Stimulated activated CD8-positive, alpha-beta memory T cell treated with anti-CD3 and anti-CD28 coated beads, Interleukin-7, amount 100 ng/mL, for 4 hours (primary cell): ENCODE results near the gene KDM6A.
"Not testable (repeated sequence)": the region's sequence is repeated elsewhere in the genome, so short reads cannot be mapped to it uniquely, and the experiment has no call there.

Experiments used
- DNase-seq, 2 donors: peaks; one replicate each; pipeline ENCODE4 v3.0.0-alpha.2; 2020; ENCODE audit warnings: low read depth in 2 of 2

The KDM6A gene

GRCh38 chrX:44922980-44923379, 50.0 kb downstream of the KDM6A start:
- no peak for DNase-seq

DNA sequence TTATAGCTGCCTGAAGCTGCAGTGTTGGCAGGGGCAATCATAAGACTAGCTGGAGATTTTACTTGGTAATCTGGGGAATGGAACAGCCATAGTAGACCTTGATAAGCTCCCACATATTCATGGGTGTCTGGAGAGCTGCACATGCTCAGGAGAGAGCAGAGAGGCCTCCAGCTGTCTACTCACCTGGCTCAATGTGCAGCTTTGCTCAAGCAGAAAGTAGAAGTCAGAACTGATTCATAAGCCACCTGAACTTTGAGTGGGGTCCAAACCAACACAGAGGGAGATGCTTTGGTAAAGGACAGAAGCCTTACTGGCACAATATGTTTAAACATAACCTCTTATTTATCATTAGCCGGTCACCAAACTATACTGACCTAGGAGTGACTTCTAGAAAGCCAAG, 54.4 kb downstream of the KDM6A start:
- DNase-seq: no peak

GRCh38 chrX:44931441-44931973, 58.5 kb downstream of the KDM6A start:
- DNase-seq: no peak

- no peak for DNase-seq
Observed at GRCh38 chrX:44935172-44935571, 62.2 kb downstream of the KDM6A start.

DNA sequence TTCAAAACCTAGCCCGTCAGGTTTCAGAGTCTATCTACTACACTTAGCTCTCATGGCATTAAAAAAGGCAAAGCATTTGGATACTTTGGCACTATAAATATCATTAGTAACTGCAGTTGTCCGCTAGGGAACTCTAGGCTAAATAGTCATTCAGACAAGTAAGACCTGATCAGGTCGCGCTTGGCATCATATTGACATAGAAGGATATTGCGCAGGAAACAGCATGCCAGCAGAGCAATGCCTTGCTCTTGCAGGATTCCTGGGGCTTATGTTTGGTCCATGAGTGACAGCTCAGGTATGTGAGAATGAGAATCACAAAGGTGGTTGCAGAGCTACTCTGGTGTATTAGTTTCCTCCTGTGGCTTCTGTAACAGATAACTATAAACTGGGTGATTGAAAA, 62.7 kb downstream of the KDM6A start:
- DNase-seq: no peak

DNA sequence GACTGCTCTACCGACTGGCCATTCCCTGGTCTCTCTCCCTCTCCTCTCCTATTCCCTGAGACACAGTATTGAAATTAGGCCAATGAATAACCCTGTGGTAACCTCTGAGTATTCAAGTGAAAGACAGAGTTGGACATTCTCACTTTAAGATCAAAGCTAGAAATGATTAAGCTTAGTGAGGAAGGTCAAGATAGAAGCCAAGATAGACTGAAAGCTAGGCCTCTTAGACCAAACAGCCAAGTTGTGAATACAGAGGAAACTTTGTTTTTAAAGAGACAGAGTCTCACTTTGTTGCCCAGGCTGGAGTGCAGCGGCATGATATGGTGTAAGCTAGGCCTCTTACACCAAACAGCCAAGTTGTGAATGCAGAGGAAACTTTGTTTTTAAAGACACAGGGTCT, 64.6 kb downstream of the KDM6A start:
- no peak for DNase-seq

DNA sequence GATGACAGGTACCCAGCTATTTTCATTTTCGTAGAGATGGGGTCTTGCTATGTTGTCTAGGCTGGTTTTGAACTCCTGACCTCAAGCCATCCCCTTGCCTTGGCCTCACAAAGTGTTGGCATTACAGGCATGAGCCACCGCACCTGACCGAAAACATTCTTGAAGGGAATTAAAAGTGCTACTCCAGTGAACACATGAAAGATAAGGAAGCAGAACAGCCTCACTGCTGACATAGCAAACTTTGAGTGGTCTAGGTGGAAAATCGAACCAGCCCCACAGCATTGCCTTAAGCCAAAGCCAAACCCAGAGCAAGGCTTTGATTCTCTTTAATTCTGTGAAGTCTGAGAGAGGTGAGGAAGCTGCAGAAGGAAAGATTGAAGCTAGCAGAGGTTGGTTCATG, 65.1 kb downstream of the KDM6A start:
- no peak for DNase-seq

GRCh38 chrX:44940541-44940940, 67.6 kb downstream of the KDM6A start:
- DNase-seq: not testable (repeated sequence)

DNA sequence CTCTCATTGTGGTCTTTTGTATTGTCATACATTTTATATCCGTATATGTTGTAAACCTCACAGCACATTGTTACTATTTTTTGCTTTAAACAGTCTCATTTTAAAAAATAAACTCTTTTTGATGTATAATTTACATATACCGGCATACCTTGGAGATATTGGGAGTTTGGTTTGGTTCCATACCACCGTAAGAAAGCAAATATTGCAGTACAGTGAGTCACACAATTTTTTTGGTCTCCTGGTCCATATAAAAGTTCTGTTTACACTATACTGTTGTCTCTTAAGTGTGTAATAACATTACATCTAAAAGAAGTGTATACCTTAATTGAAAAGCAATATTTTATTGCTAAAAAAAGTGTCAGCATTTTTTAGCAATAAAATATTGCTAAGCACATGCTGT, 70.0 kb downstream of the KDM6A start:
- no peak for DNase-seq

DNA sequence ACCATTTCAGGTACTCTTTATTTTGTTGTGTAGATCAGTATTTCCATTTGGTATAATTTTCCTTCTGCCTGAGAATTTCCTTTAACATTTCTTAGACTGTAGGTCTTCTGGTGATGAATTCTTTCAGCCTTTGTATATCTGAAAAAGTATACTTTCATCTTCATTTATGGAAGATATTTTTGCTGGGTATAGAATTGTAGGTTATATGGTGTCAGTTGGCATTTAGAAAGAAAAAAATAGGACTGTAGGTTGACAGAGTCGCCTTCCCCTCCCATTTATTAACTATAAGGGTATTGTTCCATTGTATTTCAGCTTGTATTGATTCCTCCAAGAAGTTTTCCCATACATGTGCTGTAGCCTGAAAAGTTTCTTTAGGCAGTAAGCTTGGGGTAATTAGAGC, 71.9 kb downstream of the KDM6A start:
- DNase-seq: no peak

GRCh38 chrX:44945736-44946135, 72.7 kb downstream of the KDM6A start:
- DNase-seq: no peak

- no peak for DNase-seq
Observed at GRCh38 chrX:44946771-44947170, 73.8 kb downstream of the KDM6A start.

DNA sequence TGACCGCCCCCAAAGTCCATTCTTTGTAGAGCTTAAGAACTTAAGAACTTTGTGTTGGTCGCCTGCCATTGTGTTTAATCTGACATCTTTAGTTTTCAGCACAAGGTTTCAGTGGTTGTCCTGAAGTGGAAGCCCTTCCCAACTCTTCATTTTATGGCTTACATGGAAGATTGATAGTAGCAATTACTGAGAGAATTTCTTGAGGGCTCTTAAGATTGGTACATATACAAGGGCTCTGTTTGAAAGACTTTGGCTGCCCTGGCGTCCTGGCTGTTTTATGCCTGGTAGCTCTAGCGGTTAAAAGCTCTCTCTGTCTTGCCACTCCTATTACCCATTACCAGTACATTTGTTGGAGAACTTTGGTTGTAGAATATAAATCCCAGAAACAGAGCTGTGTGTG, 75.0 kb downstream of the KDM6A start:
- no peak for DNase-seq

DNA sequence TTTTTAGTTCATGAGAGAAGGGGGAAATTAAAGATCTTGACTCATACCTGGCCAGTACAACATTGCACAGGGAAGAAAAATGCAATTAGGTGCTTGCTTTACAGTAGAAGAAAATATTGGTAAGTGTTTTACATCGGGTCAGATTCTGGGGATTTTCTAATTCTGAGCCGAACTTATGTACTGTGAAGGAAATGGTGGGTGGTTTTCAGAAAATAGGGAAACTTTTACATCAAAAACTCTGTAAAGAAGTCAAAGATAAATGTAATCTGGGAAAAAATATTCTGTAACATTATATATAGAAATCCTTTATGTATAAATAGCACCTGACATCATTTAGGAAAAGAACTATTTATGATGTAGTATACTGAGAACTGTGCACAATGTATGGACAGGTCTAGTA, 75.4 kb downstream of the KDM6A start:
- DNase-seq: no peak

- DNase-seq: no peak
Observed at GRCh38 chrX:44949125-44949524, 76.1 kb downstream of the KDM6A start.

DNA sequence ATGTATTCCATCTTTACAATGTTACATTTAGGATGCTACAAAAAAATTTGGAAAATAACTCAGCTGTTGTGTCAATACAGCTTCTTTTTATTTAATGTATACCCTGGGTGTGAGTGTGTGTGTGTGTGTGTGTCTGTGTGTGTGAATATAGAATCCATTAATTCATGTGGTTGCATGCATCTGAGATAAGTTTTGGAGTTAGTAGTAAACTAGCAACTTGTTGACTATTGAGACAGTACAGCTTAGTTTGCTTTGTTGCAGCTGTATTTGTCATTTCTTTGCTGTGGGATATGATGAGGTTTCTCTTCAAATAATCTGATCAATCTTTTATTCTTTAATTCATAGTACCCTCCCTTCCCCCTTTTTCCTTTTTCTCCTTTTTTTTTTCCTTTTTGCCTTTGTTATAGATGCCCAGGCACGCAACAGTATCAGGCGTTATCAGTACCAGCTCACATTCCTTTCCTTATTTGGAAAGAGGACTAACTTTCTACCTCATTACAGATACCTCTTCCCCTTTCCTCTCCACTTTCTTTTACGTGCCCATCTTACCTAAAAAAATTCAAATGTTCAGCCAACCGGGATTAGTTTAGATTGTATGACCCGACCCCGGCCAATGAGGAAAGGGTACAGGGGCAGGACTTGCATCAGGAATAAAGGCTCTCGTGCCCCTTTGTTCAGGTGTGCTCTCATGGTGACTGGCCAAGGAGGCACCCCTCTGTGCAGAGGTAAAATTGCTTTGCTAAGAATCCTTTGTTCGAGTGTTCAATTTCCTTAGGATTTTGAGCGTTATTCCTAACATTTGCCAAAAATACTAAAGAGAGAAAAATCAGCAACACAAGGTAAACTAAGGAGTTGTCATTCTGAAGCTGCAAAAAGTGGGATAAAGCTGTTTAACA, 77.7 kb downstream of the KDM6A start:
- DNase-seq: not testable (repeated sequence)

- no peak for DNase-seq
Observed at GRCh38 chrX:44951572-44952067, 78.6 kb downstream of the KDM6A start.

DNA sequence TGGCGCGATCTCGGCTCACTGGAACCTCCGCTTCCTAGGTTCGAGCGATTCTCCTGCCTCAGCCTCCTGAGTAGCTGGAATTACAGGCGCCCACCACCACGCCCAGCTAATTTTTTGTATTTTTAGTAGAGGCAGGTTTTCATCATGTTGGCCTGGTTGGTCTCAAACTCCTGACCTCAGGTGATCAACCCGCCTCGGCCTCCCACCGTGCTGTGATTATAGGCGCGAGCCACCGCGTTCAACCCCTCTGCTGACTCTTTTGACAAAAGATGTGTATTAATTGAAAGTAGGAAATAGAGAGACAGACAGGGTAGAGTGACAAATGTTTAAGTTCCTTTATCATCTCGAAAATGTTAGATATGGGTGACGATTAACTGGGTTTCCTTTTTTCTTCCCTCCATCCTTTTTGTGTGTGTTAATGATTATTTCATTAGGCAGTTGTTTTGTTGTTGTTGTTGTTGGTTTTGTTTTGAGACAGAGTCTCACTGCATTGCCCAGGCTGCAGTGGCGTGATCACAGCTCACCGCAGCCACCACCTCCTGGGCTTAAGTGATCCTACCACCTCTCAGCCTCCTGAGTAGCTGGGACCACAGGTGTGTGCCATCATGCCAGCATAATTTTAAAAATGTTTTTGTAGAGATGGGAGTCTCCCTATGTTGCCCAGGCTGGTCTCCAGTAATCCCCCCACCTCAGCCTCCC, 79.5 kb downstream of the KDM6A start:
- no peak for DNase-seq

GRCh38 chrX:44953734-44954502, 80.9 kb downstream of the KDM6A start:
- no peak for DNase-seq

GRCh38 chrX:44954562-44954961, 81.6 kb downstream of the KDM6A start:
- no peak for DNase-seq

DNA sequence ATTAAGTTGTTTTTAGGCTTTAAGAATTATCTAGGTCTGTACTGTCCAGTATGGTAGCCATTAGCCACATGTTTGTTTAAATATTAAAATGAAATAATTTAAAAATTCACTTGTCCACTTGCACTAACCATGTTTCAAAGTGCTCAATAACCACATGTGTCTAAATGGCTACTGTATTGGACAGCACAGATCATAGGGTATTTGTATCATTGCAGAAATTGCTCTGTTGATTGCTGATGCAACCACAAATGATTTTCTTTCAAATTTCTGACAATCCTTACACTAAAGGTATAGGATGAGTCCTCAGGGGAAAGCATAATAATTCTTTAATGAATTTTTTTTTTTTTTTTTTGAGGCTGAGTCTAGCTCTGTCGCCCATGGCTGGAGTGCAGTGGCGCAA, 84.9 kb downstream of the KDM6A start:
- DNase-seq: no peak

DNA sequence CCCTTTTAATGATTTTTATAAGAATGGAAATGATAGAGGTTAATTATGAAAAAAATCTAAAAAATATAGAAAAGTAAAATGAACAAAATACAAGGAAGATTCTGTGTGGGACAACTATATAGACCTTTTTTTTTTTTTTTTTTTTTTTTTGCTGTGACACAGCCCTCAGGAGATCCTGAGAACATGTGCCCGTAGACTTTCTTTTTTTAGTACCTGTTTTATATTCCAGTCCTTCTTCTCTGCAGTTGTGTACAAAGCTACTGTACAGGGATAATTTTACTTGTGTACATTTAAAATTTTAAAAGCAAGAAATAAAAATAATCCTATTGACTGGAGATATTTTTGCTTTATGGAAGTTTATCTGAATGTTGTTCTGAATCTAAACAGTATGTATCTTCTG, 85.5 kb downstream of the KDM6A start:
- no peak for DNase-seq
